Common myeloid progenitor, CD34-positive (primary cell): ENCODE measurements around the gene TGM4.

Experiments used
- CTCF ChIA-PET: fragments of 350-600 bp; sonication (Branson Sonifier 250); formaldehyde crosslinking; loops from one replicate; lab custom pipeline; 2021; ENCODE audit warnings: antibody characterized with exemption; lab: Charles Lee
- POLR2A ChIA-PET: fragments of 350-600 bp; sonication (Branson Sonifier 250); formaldehyde crosslinking; loops from one replicate; lab custom pipeline; 2021; ENCODE audit warnings: antibody characterized with exemption; lab: Charles Lee
- DNase-seq, 3 donors: peaks; one replicate each; pipeline versions ENCODE4 v3.0.0 to v3.0.0-alpha.2; 2013
- H3K27ac ChIP-seq, 2 experiments: 1 replicate in 1 of 2; 2 replicates in 1 of 2; pipeline ENCODE4 v1.7.0; 2013; ENCODE audit warnings: inconsistent platforms in 2 of 2, low read length in 2 of 2, mild to moderate bottlenecking in 2 of 2, low read depth in 1 of 2, moderate library complexity in 1 of 2; ENCODE audit not compliant: severe bottlenecking in 2 of 2, insufficient read depth in 1 of 2, poor library complexity in 1 of 2
- H3K27me3 ChIP-seq, 5 experiments: replicated peaks in 2 of 5; 1 replicate in 3 of 5; 2 replicates in 2 of 5; pipeline versions ENCODE4 v1.6.1 to v1.7.0; 2013; ENCODE audit warnings: low read length in 4 of 5, mild to moderate bottlenecking in 2 of 5, moderate library complexity in 2 of 5, inconsistent platforms in 1 of 5; ENCODE audit not compliant: insufficient read depth in 5 of 5, control insufficient read depth in 4 of 5
- H3K36me3 ChIP-seq, 4 experiments: 1 replicate in 2 of 4; 2 replicates in 2 of 4; pipeline versions ENCODE4 v1.6.1 to v1.7.0; 2013; ENCODE audit warnings: low read length in 3 of 4, control low read depth in 1 of 4, mild to moderate bottlenecking in 1 of 4; ENCODE audit not compliant: control insufficient read depth in 4 of 4, insufficient read depth in 4 of 4
- H3K4me1 ChIP-seq, 4 experiments: 1 replicate in 3 of 4; 2 replicates in 1 of 4; pipeline versions ENCODE4 v1.6.1 to v1.7.1; 2013; ENCODE audit warnings: low read length in 3 of 4, mild to moderate bottlenecking in 3 of 4, control low read depth in 1 of 4, inconsistent platforms in 1 of 4, moderate library complexity in 1 of 4; ENCODE audit not compliant: control insufficient read depth in 4 of 4, insufficient read depth in 4 of 4; ENCODE audit errors: control extremely low read depth in 1 of 4
- H3K4me3 ChIP-seq, 7 experiments: 1 replicate in 4 of 7; 2 replicates in 3 of 7; pipeline versions ENCODE4 v1.5.1 to v1.7.0; 2013; ENCODE audit warnings: mild to moderate bottlenecking in 7 of 7, low read length in 6 of 7, moderate library complexity in 6 of 7, inconsistent platforms in 2 of 7, low read depth in 2 of 7, control low read depth in 1 of 7; ENCODE audit not compliant: insufficient read depth in 4 of 7, control insufficient read depth in 1 of 7; ENCODE audit errors: extremely low read depth in 1 of 7
- H3K9me3 ChIP-seq, 5 experiments: 1 replicate in 4 of 5; 2 replicates in 1 of 5; pipeline versions ENCODE4 v1.6.1 to v1.7.1; 2013; ENCODE audit warnings: low read length in 4 of 5, mild to moderate bottlenecking in 2 of 5, inconsistent platforms in 1 of 5, low read depth in 1 of 5, moderate library complexity in 1 of 5; ENCODE audit not compliant: control insufficient read depth in 4 of 5, insufficient read depth in 2 of 5; ENCODE audit errors: control extremely low read depth in 1 of 5
- WGBS: methylation state at CpG from one replicate; pipeline ENCODE4 v1.1.5; 2013; ENCODE audit not compliant: insufficient coverage; 5-methylcytosine and 5-hydroxymethylcytosine counted together

TGM4 gene

DNA sequence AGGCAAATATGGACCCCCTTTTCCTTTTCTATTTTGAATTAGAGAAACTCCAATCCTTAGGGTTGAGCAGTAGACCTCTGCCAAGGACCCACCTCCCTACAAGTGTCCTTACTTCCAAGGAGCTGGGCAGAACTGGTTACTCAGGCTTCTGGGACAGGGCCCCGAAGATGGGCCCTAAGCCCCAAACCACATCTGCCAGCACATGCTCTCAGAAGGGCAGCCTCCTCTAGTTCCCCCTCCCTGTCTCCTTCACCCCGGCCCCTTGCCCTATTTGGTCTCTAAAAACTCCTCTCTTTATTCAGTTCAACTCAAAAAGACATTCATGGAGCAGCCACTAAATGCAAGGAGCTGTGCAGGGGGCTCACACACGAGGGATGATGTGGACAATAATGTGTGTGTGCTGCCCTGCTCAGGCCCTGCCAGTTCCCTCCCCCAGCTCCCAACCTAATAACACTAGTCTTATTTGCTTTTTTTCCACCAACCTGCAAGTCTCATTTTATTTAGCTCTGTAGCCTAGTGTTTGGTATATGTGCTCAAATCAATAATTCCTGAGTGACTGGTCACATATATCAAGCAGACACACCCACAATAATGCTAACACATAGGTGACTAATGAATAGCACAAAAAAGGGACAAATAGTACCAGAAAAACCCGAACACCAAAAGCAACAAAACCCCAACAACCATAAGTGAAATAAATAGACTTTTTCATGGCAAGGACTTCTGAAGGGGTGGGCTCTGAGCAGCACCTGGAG, 89.3 kb downstream of the TGM4 start:
- H3K4me1 ChIP-seq, result peaks cover 5 to 53% (median 19%) of the 10 kb centered on the region in 4 experiments
- H3K36me3 ChIP-seq, result peaks cover 5 to 8% (median 6%) of the 10 kb centered on the region in 4 experiments
- H3K9me3 ChIP-seq, result no peaks in the 10 kb centered on the region
- DNase-seq, result no peak
- CTCF ChIA-PET, result interaction anchor here (1.4 kb wide), 1 partner anchor 21 kb away, joined by 3 read pairs; no protein-coding TSS in a partner anchor
- no peaks in the 10 kb centered on the region for H3K27me3 ChIP-seq
- no peak overlapping the region for H3K4me3 ChIP-seq
- POLR2A ChIA-PET, result interaction anchor here (0.8 kb wide), 1 partner anchor 12 kb away, joined by 4 read pairs; the partner anchor contains the start of genes EXOSC7 and ZDHHC3
- H3K27ac ChIP-seq, result no peak overlapping the region
- 90% methylated on average over 1 of the region's 4 CpGs for WGBS
